Activated CD8-positive, alpha-beta T cell treated with anti-CD3 and anti-CD28 coated beads, Interleukin-2, amount 10 ng/mL, durations not matched to agents 7 days and 5 days (primary cell): ENCODE results near the gene HBA1. TPM values are rescaled to one million over a fixed set of nuclear protein-coding genes. Genes with fewer than 3 reads are reported as not detected.
"Not testable (repeated sequence)": the region's sequence is repeated elsewhere in the genome, so short reads cannot be mapped to it uniquely, and the experiment has no call there.

Source experiments
- ATAC-seq: fragments of 150-1000 bp; cut with Tn5 transposase; one replicate; pipeline ENCODE4 v1.10.0; 2021; ENCODE audit warnings: moderate library complexity
- CTCF ChIA-PET: fragments of 350-600 bp; sonication (Branson Sonifier 250); formaldehyde crosslinking; loops from one replicate; lab custom pipeline; 2021; ENCODE audit warnings: antibody characterized with exemption; lab: Charles Lee
- POLR2A ChIA-PET: fragments of 350-600 bp; sonication (Branson Sonifier 250); formaldehyde crosslinking; loops from one replicate; lab custom pipeline; 2021; ENCODE audit warnings: antibody characterized with exemption; lab: Charles Lee
- DNase-seq: peaks from one replicate; pipeline ENCODE4 v3.0.0-alpha.2; 2020
- H3K27ac Mint-ChIP-seq: one replicate; pipeline ENCODE4 v1.8.0; 2021; ENCODE audit warnings: mild to moderate bottlenecking, mixed read lengths
- H3K27me3 Mint-ChIP-seq: one replicate; pipeline ENCODE4 v1.8.0; 2021; ENCODE audit warnings: low read depth, mixed read lengths
- H3K36me3 Mint-ChIP-seq: one replicate; pipeline ENCODE4 v1.8.0; 2021; ENCODE audit warnings: low read depth, mixed read lengths
- H3K4me1 Mint-ChIP-seq: one replicate; pipeline ENCODE4 v1.8.0; 2021; ENCODE audit warnings: low read depth, mixed read lengths
- H3K4me3 Mint-ChIP-seq: one replicate; pipeline ENCODE4 v1.8.0; 2021; ENCODE audit warnings: mild to moderate bottlenecking, mixed read lengths
- H3K9me3 Mint-ChIP-seq: one replicate; pipeline ENCODE4 v1.8.0; 2022; ENCODE audit warnings: mixed read lengths; ENCODE audit not compliant: insufficient read depth
- total RNA-seq, 2 experiments: library from RNA; stranded (reverse); gene quantifications; one replicate each; pipeline ENCODE4 v1.2.3, GENCODE V29; 2021

The HBA1 gene
- total RNA-seq, 2 experiments from 2014 or later, result not detected

DNA sequence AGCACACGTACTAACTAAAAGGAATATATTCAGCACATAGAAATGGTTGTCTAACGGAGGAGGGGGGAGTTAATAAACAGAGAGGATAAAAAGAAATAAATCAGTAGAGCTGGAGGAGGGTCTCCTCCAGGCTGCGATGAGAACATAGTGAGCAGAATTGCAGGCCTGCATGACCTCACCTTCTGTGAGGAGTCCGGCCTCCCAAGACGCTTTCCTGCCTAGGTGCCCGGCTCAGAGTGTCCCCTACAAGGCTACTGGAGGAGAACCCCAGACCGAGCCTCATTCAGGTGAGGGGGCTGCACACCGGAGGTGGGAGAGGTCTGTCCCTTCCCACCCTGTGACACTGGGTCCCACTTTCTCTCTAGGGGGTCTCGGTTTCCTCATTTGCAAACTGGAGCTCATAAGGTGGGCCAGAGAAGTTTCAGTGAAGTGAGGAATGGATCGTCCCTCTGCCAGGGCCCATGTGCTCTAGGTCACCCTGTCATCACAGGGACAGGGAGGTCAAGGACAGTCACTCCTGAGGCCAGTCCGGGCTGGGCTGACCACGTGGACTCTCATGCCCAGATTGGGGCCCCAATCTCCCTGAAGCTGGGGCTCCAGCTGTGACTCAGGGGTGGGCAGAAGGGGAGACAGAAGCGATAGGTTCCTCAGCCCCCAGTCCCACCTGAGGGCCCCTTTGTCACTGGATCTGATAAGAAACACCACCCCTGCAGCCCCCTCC lies 14.0 kb upstream of the HBA1 start:
- peaks cover 37% of the 10 kb centered on the region for H3K27me3 Mint-ChIP-seq
- ATAC-seq (no peak), DNase-seq (no peak)
- H3K4me3 Mint-ChIP-seq, result no peak overlapping the region
- ChIA-PET POLR2A (no interaction called here), CTCF (interaction anchor here (0.8 to 1.3 kb wide), 2 partner anchors 55 to 96 kb away, joined by 3 to 4 read pairs; no protein-coding TSS in a partner anchor)
- H3K36me3 Mint-ChIP-seq, result no peaks in the 10 kb centered on the region
- peaks cover 5% of the 10 kb centered on the region for H3K4me1 Mint-ChIP-seq
- H3K27ac Mint-ChIP-seq, result no peak overlapping the region
- H3K9me3 Mint-ChIP-seq, result no peaks in the 10 kb centered on the region

DNA sequence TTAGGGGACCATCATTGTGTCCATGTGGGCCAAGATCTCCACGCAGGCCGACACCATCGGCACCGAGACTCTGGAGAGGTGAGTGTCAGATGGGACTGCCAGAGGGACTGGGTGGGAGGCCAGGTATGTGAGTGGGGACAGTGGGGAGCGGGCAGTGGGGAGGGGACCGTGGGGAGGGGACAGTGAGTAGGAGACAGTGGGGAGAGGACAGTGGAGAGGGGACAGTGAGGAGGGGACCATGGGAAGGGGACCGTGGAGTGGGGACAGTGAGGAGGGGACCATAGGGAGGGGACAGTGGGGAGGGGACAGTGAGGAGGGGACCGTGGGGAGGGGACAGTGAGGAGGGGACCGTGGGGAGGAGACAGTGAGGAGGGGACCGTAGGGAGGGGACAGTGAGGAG lies 13.3 kb upstream of the HBA1 start:
- H3K36me3 Mint-ChIP-seq, H3K9me3 Mint-ChIP-seq, ATAC-seq, H3K27ac Mint-ChIP-seq, DNase-seq, CTCF ChIA-PET, H3K4me3 Mint-ChIP-seq, H3K4me1 Mint-ChIP-seq, POLR2A ChIA-PET: not testable (repeated sequence)
- peaks cover 40% of the 10 kb centered on the region for H3K27me3 Mint-ChIP-seq

DNA sequence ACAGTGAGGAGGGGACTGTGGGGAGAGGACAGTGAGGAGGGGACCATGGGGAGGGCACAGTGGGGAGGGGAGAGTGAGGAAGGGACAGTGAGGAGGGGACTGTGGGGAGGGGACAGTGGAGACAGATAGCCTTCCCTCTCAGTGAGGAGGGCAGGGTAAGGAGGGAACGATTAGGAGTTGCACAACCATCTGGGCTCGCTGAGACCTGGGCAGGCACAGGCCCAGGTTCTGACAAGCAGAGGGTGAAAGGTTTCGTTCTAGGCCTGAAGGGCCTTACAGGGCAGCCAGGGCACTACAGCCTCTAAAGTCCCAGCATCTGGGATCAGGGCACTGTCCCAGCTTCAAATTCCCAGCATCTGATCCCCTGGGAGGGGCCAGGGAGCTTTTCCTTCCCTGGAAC lies 12.8 kb upstream of the HBA1 start:
- H3K36me3 Mint-ChIP-seq, DNase-seq, H3K9me3 Mint-ChIP-seq, H3K27ac Mint-ChIP-seq, H3K4me1 Mint-ChIP-seq, ATAC-seq, POLR2A ChIA-PET, CTCF ChIA-PET, H3K4me3 Mint-ChIP-seq: not testable (repeated sequence)
- peaks cover 41% of the 10 kb centered on the region for H3K27me3 Mint-ChIP-seq

DNA sequence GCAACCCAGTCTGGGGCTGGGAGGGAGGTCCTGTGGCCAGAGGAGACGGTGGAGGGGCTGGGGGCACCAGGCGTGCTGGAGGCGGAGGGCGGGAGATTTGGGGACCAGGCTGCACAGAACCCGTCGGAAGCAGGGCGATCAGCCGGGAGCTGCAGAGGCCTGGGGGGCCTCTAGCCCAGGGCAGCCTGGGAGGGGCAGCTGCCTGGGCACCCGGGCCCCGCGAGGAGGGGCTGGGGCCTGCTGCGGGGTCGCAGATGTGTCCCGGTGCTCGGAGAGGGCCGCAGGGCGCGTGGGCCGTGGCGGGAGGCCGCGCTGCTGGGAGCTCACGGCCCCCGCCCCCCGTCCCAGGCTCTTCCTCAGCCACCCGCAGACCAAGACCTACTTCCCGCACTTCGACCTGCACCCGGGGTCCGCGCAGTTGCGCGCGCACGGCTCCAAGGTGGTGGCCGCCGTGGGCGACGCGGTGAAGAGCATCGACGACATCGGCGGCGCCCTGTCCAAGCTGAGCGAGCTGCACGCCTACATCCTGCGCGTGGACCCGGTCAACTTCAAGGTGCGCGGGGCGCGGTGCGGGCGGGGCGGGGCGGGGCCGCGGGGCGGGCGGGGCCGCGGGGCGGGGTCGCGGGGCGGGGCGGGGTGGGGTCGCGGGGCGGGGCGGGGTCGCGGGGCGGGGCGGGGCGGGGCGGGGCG lies 12.2 kb upstream of the HBA1 start:
- DNase-seq, H3K4me3 Mint-ChIP-seq, H3K9me3 Mint-ChIP-seq, H3K4me1 Mint-ChIP-seq, H3K36me3 Mint-ChIP-seq, H3K27ac Mint-ChIP-seq, CTCF ChIA-PET, POLR2A ChIA-PET: not testable (repeated sequence)
- peak; percentile 59 for ATAC-seq
- H3K27me3 Mint-ChIP-seq, result peaks cover 42% of the 10 kb centered on the region

DNA sequence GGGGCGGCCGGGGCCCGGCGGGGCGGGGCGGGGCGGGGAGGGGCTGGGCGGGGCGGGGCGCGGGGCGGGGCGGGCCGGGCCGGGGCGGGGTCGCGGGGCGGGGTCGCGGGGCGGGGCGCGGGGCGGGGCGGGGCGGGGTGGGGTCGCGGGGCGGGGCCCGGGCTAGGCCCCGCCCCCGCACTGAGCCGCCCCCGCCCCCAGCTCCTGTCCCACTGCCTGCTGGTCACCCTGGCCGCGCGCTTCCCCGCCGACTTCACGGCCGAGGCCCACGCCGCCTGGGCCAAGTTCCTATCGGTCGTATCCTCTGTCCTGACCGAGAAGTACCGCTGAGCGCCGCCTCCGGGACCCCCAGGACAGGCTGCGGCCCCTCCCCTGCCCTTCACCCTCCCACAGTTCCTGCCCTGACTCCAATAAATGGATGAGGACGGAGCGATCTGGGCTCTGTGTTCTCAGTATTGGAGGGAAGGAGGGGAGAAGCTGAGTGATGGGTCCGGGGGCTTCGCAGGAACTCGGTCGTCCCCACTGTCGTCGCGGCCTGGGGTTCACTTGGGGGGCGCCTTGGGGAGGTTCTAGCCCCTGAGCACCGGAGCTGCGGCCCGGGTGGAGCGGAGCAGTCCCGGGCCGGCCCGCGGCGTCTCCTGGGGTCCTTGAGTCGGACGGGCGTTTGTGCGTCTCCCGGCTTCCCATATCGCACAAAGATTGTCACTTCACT lies 11.5 kb upstream of the HBA1 start:
- H3K4me3 Mint-ChIP-seq, result no peak overlapping the region

DNA sequence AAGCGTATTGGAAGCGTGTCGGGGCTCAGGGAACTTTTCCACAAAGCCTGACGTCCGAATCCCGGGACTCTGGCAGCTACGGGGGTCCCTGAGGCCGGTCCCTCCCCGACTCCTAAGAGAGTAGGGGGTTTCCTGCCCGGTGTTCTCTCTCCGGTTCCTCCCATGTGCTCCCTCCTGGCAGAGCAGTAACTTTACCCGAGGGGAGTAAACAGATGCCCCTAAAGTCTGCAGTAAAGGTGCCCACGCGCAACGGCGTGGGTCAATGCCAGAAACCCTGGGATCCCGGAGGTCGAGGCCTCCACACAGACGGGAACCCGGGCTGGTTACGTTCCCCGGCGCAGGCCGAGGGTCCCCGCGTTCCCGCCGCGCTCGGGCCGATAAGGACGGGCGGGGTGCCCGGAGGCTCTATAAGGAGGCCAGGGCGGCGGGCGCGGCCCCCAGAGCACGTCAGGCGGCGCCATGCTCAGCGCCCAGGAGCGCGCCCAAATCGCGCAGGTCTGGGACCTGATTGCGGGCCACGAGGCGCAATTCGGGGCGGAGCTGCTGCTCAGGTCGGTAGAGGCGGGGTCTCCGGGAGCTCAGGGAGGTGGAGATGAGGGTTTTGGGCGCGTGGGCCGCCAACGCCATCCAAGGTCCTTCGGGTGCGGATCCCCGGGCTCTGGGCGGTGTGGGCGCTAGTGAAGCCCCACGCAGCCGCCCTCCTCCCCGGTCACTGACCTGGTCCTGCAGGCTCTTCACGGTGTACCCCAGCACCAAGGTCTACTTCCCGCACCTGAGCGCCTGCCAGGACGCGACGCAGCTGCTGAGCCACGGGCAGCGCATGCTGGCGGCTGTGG lies 10.7 kb upstream of the HBA1 start, which contains the start of gene HBM:
Gene HBM, plus strand, starts transcription at position 440 of the 836 bp plus-strand sequence. Its CDS starts 20 bp downstream, at position 460.
- peaks cover 5% of the 10 kb centered on the region for H3K4me1 Mint-ChIP-seq
- no peaks in the 10 kb centered on the region for H3K36me3 Mint-ChIP-seq
- peak within 1 kb of the TSS; percentile 31 for H3K4me3 Mint-ChIP-seq
- ChIA-PET CTCF (no interaction called here), POLR2A (no interaction called here)
- no peaks in the 10 kb centered on the region for H3K9me3 Mint-ChIP-seq
- H3K27ac Mint-ChIP-seq, result no peak within 1 kb of the TSS
- DNase-seq (no peak), ATAC-seq (peak; percentile 13)
- peaks cover 45% of the 10 kb centered on the region for H3K27me3 Mint-ChIP-seq

More for the DNA sequence above, 11.5 kb upstream of the HBA1 start:
- ATAC-seq, result peak; percentile 43
- peaks cover 40% of the 10 kb centered on the region for H3K27me3 Mint-ChIP-seq
- H3K27ac Mint-ChIP-seq, result no peak overlapping the region
- no peaks in the 10 kb centered on the region for H3K9me3 Mint-ChIP-seq
- DNase-seq, result no peak
- peaks cover 5% of the 10 kb centered on the region for H3K4me1 Mint-ChIP-seq
- ChIA-PET POLR2A (no interaction called here), CTCF (no interaction called here)
- H3K36me3 Mint-ChIP-seq, result no peaks in the 10 kb centered on the region

DNA sequence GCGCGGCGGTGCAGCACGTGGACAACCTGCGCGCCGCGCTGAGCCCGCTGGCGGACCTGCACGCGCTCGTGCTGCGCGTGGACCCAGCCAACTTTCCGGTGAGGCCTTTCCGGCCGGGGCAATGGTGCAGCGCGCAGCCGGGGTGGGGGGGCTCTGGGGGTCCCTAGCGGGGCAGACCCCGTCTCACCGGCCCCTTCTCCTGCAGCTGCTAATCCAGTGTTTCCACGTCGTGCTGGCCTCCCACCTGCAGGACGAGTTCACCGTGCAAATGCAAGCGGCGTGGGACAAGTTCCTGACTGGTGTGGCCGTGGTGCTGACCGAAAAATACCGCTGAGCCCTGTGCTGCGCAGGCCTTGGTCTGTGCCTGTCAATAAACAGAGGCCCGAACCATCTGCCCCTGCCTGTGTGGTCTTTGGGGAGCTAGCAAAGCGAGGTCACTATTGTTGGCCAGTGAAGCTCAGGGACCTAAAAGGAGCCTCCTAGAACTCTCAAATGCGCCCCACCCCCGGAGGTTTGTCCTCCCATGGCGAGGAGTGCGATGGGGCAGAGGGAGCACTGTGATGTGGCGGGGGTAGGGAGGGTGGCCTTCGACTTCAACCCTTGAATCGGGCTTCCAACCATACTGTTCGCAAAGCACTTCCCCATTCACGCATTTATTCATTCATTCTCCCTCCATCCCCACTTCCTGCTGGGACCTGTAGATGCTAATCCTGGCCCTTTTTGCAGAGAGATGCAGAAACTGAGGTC lies 9.9 kb upstream of the HBA1 start:
- no peak for ATAC-seq
- H3K36me3 Mint-ChIP-seq, result no peaks in the 10 kb centered on the region
- H3K27me3 Mint-ChIP-seq, result peaks cover 48% of the 10 kb centered on the region
- no peak overlapping the region for H3K4me3 Mint-ChIP-seq
- ChIA-PET POLR2A (no interaction called here), CTCF (no interaction called here)
- no peak overlapping the region for H3K27ac Mint-ChIP-seq
- no peaks in the 10 kb centered on the region for H3K9me3 Mint-ChIP-seq
- peaks cover 5% of the 10 kb centered on the region for H3K4me1 Mint-ChIP-seq
- no peak for DNase-seq

DNA sequence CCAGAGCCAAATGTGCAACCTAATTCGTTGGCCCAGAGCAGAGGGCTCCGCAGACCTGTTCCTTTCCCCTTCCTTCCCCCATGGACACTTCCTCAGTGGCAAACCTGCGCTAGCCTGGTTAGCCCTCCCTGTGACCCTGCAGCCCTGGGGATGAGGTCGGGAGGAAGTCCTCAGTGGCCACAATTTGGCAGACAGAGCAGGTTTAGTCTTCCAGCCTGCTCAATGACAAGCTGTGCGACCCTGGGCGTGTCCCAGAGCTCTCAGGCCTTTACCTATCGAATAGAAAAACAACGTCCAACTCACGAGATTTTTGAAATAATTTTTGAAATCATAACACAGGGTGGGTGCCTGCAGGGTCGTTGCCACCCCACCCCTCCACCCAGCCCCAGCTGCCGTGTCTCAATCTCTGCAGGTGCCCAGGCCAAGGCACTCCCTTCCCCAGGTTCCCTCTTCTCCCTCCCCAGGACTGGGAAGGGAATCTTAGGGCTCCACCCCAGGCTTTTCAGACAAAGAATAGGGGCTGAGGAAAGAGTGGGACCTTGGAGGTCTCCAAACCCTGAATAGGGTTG lies 9.3 kb upstream of the HBA1 start:
- ChIA-PET CTCF (interaction anchor here (1.2 to 1.3 kb wide), 2 partner anchors 13 to 16 kb away, joined by 3 to 6 read pairs; partner anchors contain the start of gene HBQ1), POLR2A (no interaction called here)
- no peak for DNase-seq
- Mint-ChIP-seq H3K27me3 (peaks cover 52% of the 10 kb centered on the region), H3K36me3 (no peaks in the 10 kb centered on the region), H3K4me1 (peaks cover 5% of the 10 kb centered on the region), H3K27ac (no peak overlapping the region), H3K4me3 (no peak overlapping the region), H3K9me3 (no peaks in the 10 kb centered on the region)
- no peak for ATAC-seq

DNA sequence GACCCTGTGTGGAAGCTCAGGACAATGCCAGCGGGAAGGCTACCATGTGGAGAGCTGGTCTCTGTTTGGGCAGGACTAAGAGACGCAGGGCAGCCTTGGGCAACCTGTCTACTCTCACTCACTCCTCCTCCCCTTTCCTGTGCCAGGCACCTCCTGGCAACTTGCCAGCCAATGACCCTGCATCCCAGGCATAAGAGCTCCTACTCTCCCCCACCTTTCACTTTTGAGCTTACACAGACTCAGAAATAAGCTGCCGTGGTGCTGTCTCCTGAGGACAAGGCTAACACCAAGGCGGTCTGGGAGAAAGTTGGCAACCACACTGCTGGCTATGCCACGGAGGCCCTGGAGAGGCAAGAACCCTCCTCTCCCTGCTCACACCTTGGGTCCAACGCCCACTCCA lies 8.1 kb upstream of the HBA1 start:
- no peaks in the 10 kb centered on the region for H3K36me3 Mint-ChIP-seq
- ChIA-PET CTCF (interaction anchor here (0.9 to 1.3 kb wide), 3 partner anchors 11 to 102 kb away, joined by 3 to 6 read pairs (median 3); partner anchors contain the start of gene HBQ1), POLR2A (no interaction called here)
- DNase-seq (no peak), ATAC-seq (no peak)
- peaks cover 5% of the 10 kb centered on the region for H3K4me1 Mint-ChIP-seq
- no peaks in the 10 kb centered on the region for H3K9me3 Mint-ChIP-seq
- peaks cover 54% of the 10 kb centered on the region for H3K27me3 Mint-ChIP-seq
- H3K27ac Mint-ChIP-seq, result no peak overlapping the region
- no peak overlapping the region for H3K4me3 Mint-ChIP-seq

DNA sequence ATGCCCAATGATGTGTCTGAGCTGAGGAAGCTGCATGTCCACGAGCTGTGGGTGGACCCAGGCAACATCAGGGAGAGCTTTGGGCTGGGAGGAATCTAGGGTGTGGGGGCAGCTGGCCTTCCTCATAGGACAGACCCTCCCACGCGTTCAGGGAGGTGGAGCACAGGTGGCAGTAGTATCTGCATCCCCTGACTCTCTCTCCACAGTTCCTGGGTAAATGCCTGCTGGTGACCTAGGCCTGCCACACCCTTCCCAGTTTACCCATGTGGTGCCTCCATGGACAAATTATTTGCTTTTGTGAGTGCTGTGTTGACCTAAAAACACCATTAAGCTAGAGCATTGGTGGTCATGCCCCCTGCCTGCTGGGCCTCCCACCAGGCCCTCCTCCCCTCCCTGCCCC lies 7.5 kb upstream of the HBA1 start:
- H3K27me3 Mint-ChIP-seq, result peaks cover 56% of the 10 kb centered on the region
- ChIA-PET CTCF (interaction anchor here (0.9 to 1.3 kb wide), 2 partner anchors 10 to 103 kb away, joined by 3 read pairs; no protein-coding TSS in a partner anchor), POLR2A (no interaction called here)

More for the DNA sequence above, 7.5 kb upstream of the HBA1 start:
- no peak for DNase-seq
- H3K36me3 Mint-ChIP-seq, result no peaks in the 10 kb centered on the region
- no peaks in the 10 kb centered on the region for H3K9me3 Mint-ChIP-seq
- peaks cover 6% of the 10 kb centered on the region for H3K4me1 Mint-ChIP-seq
- ATAC-seq, result no peak
- no peak overlapping the region for H3K27ac Mint-ChIP-seq
- no peak overlapping the region for H3K4me3 Mint-ChIP-seq
